HG02840 (cell line): ENCODE results near the gene CRIP1.

Source experiments
- ATAC-seq: cut with Tn5 transposase; IDR thresholded peaks from one replicate; pipeline ENCODE4 v1.9.1; 2021; ENCODE audit warnings: mild to moderate bottlenecking, moderate library complexity, moderate number of reproducible peaks; ENCODE audit not compliant: unreplicated experiment, low FRiP score

Gene CRIP1

GRCh38 chr14:105530285-105531087 is 43.8 kb downstream of the CRIP1 start:
- ATAC-seq, result no peak

- ATAC-seq, result no peak
Observed at GRCh38 chr14:105531088-105531893, 44.6 kb downstream of the CRIP1 start.

- no peak for ATAC-seq
Observed at GRCh38 chr14:105531894-105532623, 45.4 kb downstream of the CRIP1 start.

GRCh38 chr14:105532735-105533141 is 46.1 kb downstream of the CRIP1 start:
- ATAC-seq, result no peak

GRCh38 chr14:105533391-105533790 is 46.7 kb downstream of the CRIP1 start:
- ATAC-seq, result no peak

GRCh38 chr14:105533811-105534498 is 47.3 kb downstream of the CRIP1 start:
- no peak for ATAC-seq

GRCh38 chr14:105534586-105534985 is 47.9 kb downstream of the CRIP1 start:
- ATAC-seq, result no peak

- ATAC-seq, result no peak
Observed at GRCh38 chr14:105536051-105536450, 49.4 kb downstream of the CRIP1 start.

- no peak for ATAC-seq
Observed at GRCh38 chr14:105536691-105537579, 50.2 kb downstream of the CRIP1 start.

GRCh38 chr14:105537580-105538474 is 51.1 kb downstream of the CRIP1 start:
- ATAC-seq, result no peak
